GM12878 (cell line): ENCODE data around the gene MID1. TPM values are rescaled to one million over a fixed set of nuclear protein-coding genes. Genes with fewer than 3 reads are reported as not detected.

Experiments used
- ATAC-seq: fragments of 200-7000 bp; cut with Tn5 transposase; 3 replicates; pipeline ENCODE4 v1.9.1; 2020; ENCODE audit warnings: mild to moderate bottlenecking, moderate library complexity
- BruUV-seq: library from RNA; stranded (reverse); fragments of 400-500 nt; replicated peaks from 2 replicates; lab custom pipeline; 2021; lab: Mats Ljungman, UMichigan
- CTCF ChIA-PET: fragments of 300-600 bp; sonication (Branson Sonifier 250); formaldehyde crosslinking; extraction: SDS; loops from one replicate; lab custom pipeline; 2021; ENCODE audit warnings: inconsistent platforms; lab: Yijun Ruan, JAX
- POLR2A ChIA-PET: fragments of 350-600 bp; formaldehyde crosslinking; extraction: SDS; loops from one replicate; lab custom pipeline; 2021; ENCODE audit warnings: inconsistent platforms; lab: Charles Lee
- RAD21 ChIA-PET: fragments of 300-600 bp; sonication (Branson Sonifier 250); formaldehyde crosslinking; loops from one replicate; lab custom pipeline; 2023; ENCODE audit warnings: antibody characterized with exemption; ENCODE audit not compliant: unreplicated experiment; lab: Charles Lee
- SMC1A ChIA-PET: fragments of 300-600 bp; sonication (Branson Sonifier 250); formaldehyde crosslinking; loops from one replicate; lab custom pipeline; 2023; ENCODE audit not compliant: unreplicated experiment, uncharacterized antibody; lab: Charles Lee
- DNase-seq: peaks from one replicate; pipeline ENCODE4 v3.0.0-alpha.2; 2011; ENCODE audit warnings: low read depth, low spot score
- FAIRE-seq: peaks from 3 replicates; lab custom pipeline; 2011; peaks lifted over from hg19 to GRCh38; lab: Jason Lieb, UNC
- H2AFZ ChIP-seq: 2 replicates; pipeline ENCODE4 v1.6.0; 2011; ENCODE audit warnings: low read depth, low read length, control low read depth; ENCODE audit not compliant: control insufficient read depth
- H3K27ac ChIP-seq: 2 replicates; pipeline ENCODE4 v1.5.1; 2011; ENCODE audit warnings: control low read depth; ENCODE audit not compliant: control insufficient read depth, insufficient read depth
- H3K27me3 ChIP-seq, 2 experiments: replicated peaks in 1 of 2; 2 replicates each; pipeline versions ENCODE4 v1.6.0 to v1.6.1; 2011; ENCODE audit warnings: low read length in 1 of 2; ENCODE audit not compliant: control insufficient read depth in 2 of 2, insufficient read depth in 2 of 2
- H3K36me3 ChIP-seq, 2 experiments: 2 replicates each; pipeline ENCODE4 v1.5.1; 2011; ENCODE audit warnings: low read length in 1 of 2; ENCODE audit not compliant: control insufficient read depth in 2 of 2, insufficient read depth in 2 of 2
- H3K4me1 ChIP-seq: 2 replicates; pipeline ENCODE4 v1.6.1; 2011; ENCODE audit warnings: mild to moderate bottlenecking, low read length, moderate library complexity, mixed read lengths; ENCODE audit not compliant: control insufficient read depth, insufficient read depth
- H3K4me2 ChIP-seq: 2 replicates; pipeline ENCODE4 v1.6.0; 2011; ENCODE audit warnings: control low read depth; ENCODE audit not compliant: control insufficient read depth, insufficient read depth
- H3K4me3 ChIP-seq: fragments of 200-600 bp; sonication (generic); 2 replicates; pipeline ENCODE4 v1.5.1; 2016
- H3K79me2 ChIP-seq: 2 replicates; pipeline ENCODE4 v1.6.0; 2011; ENCODE audit warnings: low read length; ENCODE audit not compliant: control insufficient read depth, insufficient read depth
- H3K9ac ChIP-seq: 2 replicates; pipeline ENCODE4 v1.8.0; 2011; ENCODE audit warnings: low read length, control low read depth, mixed read lengths; ENCODE audit not compliant: control insufficient read depth, insufficient read depth
- H3K9me3 ChIP-seq: replicated peaks from 3 replicates; pipeline ENCODE4 v1.5.1; 2011; ENCODE audit warnings: mild to moderate bottlenecking, low read length; ENCODE audit not compliant: control insufficient read depth, insufficient read depth
- H4K20me1 ChIP-seq: 2 replicates; pipeline ENCODE4 v1.6.0; 2011; ENCODE audit not compliant: control insufficient read depth, insufficient read depth
- ATF3 ChIP-seq: IDR thresholded peaks from 2 replicates; pipeline ENCODE4 v1.6.1; 2011; ENCODE audit warnings: low read depth, mild to moderate bottlenecking, low read length, moderate library complexity, borderline replicate concordance; ENCODE audit errors: extremely low read depth
- BMI1 ChIP-seq: fragments of 450-650 bp; IDR thresholded peaks from 2 replicates; pipeline ENCODE4 v1.6.1; 2016; ENCODE audit warnings: mild to moderate bottlenecking, moderate library complexity, borderline replicate concordance
- ETV6 ChIP-seq, 2 experiments: fragments of 450-650 bp in 1 of 2; IDR thresholded peaks in 1 of 2; conservative IDR thresholded peaks in 1 of 2; 2 replicates each; pipeline ENCODE4 v1.6.1; 2014; ENCODE audit warnings: antibody characterized with exemption in 1 of 2, borderline replicate concordance in 1 of 2, low read depth in 1 of 2, mild to moderate bottlenecking in 1 of 2, moderate library complexity in 1 of 2
- MTA2 ChIP-seq: fragments of 450-650 bp; IDR thresholded peaks from 2 replicates; pipeline ENCODE4 v1.6.1; 2016; ENCODE audit warnings: low read depth, mild to moderate bottlenecking, moderate library complexity
- NFYB ChIP-seq: IDR thresholded peaks from 2 replicates; pipeline ENCODE4 v1.6.1; 2011; ENCODE audit warnings: low read depth, mild to moderate bottlenecking, low read length, improper control_type of control experiment, moderate library complexity; ENCODE audit not compliant: insufficient read depth
- PRDM15 ChIP-seq: fragments of 450-650 bp; formaldehyde crosslinking; IDR thresholded peaks from 2 replicates; pipeline ENCODE4 v1.4.0; 2020; ENCODE audit warnings: mild to moderate bottlenecking, moderate library complexity
- SMAD5 ChIP-seq: IDR thresholded peaks from 2 replicates; pipeline ENCODE4 v1.6.1; 2016; ENCODE audit warnings: antibody characterized with exemption, low read depth
- ZNF687 ChIP-seq: fragments of 450-650 bp; IDR thresholded peaks from 2 replicates; pipeline ENCODE4 v1.6.1; 2017; ENCODE audit warnings: mild to moderate bottlenecking, moderate library complexity
- WGBS: methylation state at CpG from one replicate; pipeline ENCODE4 v1.1.6; 2016; ENCODE audit warnings: low lambda C conversion rate; ENCODE audit not compliant: insufficient replicate concordance, insufficient coverage; ENCODE audit errors: missing lambda C conversion rate; 5-methylcytosine and 5-hydroxymethylcytosine counted together
- in situ Hi-C: fragments of 300-500 bp; cut with MboI; formaldehyde crosslinking; loops from 9 replicates; pipeline ENCODE4 v1.14.3; 2018; ENCODE audit warnings: mixed read lengths
- intact Hi-C: fragments of 100-400 bp; cut with micrococcal nuclease; formaldehyde crosslinking; loops from one replicate; pipeline ENCODE4 v1.14.2; 2022; ENCODE audit not compliant: unreplicated experiment
- polyA plus RNA-seq, 11 experiments: library from polyadenylated mRNA; depleted of rRNA in 4 of 11; unstranded in 6 of 11; stranded (reverse) in 5 of 11; fragments of >200 nt; fragmentation: Nextera tagmentation in 4 of 11; fragmentation: Illumina TruSeq in 1 of 11; extraction: Ambion mirVana in 4 of 11; extraction: Trizol in 1 of 11; gene quantifications; 1 replicate in 1 of 11; 2 replicates in 10 of 11; pipeline versions ENCODE4 v1.2.1 to v1.2.3, GENCODE V29; 2011 to 2016; ENCODE audit warnings: inconsistent platforms in 2 of 11, missing spikeins in 2 of 11, low read depth in 1 of 11
- total RNA-seq, 4 experiments: library from RNA; depleted of rRNA in 3 of 4; stranded (reverse); fragments of >200 nt in 3 of 4; fragmentation: Illumina TruSeq in 1 of 4; extraction: Trizol in 1 of 4; gene quantifications; 2 replicates each; pipeline versions ENCODE4 v1.2.1 to v1.2.3, GENCODE V29; 2013 to 2021

The MID1 gene
- total and polyA plus RNA-seq, 10 of the 15 experiments (the other 5 are each of a cell fraction or from before 2014, with no cell fraction given): 0.04 to 0.51 (median 0.14) TPM; not detected in 1

GRCh38 chrX:10505726-10506125 is 114.7 kb downstream of the MID1 start:
- intact Hi-C loops: no loop called here
- H3K27ac ChIP-seq: no peak overlapping the region
- FAIRE-seq: no peak
- H3K4me1 ChIP-seq: no peaks in the 10 kb centered on the region
- TF ChIP-seq MTA2 (no peak), NFYB (no peak), PRDM15 (CRISPR knock-in tag) (no peak), ETV6 (conservative IDR thresholded peaks at IDR 0.05 in 1 of 2, IDR thresholded peaks at IDR 0.05 in 1 of 2; ENCODE audit: borderline replicate concordance in 1 of 2, low read depth in 1 of 2) (no peak), SMAD5 (no peak), ZNF687 (no peak), ATF3 (no peak), BMI1 (no peak)
- no peak overlapping the region for H3K4me2 ChIP-seq
- no peak overlapping the region for H3K4me3 ChIP-seq
- no peak for ATAC-seq
- H3K9me3 ChIP-seq: no peaks in the 10 kb centered on the region
- WGBS: 33% methylated on average over 4 of the region's 4 CpGs
- in situ Hi-C loops: no loop called here
- POLR2A ChIA-PET: no interaction called here
- no TSS peak for BruUV-seq
- no peak overlapping the region for H2AFZ ChIP-seq
- H3K79me2 ChIP-seq: no peaks in the 10 kb centered on the region
- no peaks in the 10 kb centered on the region for H4K20me1 ChIP-seq
- CTCF ChIA-PET: no interaction called here
- DNase-seq: no peak
- no peaks in the 10 kb centered on the region; a peak in 1 of 4 replicates for H3K27me3 ChIP-seq
- H3K36me3 ChIP-seq: no peaks in the 10 kb centered on the region
- H3K9ac ChIP-seq: no peak overlapping the region
- RAD21 ChIA-PET: no interaction called here
- SMC1A ChIA-PET: no interaction called here
